ENCODE measurements around the gene KDSR.

KDSR gene

DNA sequence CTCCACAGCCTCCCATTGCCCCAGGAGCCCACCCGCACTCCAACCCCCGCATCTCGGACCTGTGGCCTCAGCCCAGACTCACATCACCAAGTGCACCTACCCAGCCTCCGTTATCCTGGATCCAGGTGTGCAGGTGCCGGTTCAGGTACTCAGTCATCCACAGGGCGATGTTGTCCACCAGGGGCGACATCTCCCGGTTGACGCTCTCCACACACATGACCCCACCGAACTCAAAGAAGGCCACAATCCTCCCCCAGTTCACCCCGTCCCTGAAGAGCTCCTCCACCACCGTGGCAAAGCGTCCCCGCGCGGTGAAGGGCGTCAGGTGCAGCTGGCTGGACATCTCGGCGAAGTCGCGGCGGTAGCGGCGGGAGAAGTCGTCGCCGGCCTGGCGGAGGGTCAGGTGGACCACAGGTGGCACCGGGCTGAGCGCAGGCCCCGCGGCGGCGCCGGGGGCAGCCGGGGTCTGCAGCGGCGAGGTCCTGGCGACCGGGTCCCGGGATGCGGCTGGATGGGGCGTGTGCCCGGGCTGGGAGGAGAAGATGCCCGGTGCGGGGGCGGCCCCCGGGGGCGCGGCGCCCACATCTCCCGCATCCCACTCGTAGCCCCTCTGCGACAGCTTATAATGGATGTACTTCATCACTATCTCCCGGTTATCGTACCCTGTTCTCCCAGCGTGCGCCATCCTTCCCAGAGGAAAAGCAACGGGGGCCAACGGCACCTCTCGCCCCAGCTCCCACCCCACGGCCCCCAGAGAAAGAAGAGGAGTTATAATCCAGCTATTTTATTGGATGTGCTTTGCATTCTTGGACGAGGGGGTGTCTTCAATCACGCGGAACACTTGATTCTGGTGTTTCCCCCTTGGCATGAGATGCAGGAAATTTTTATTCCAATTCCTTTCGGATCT, 48.8 kb downstream of the KDSR start:
- no peak for DNase-seq (ENCODE audit: low read depth)
- H3K4me3 ChIP-seq (replicated peaks; ENCODE audit: low read depth, low read length): peak overlapping the region; percentile 74

DNA sequence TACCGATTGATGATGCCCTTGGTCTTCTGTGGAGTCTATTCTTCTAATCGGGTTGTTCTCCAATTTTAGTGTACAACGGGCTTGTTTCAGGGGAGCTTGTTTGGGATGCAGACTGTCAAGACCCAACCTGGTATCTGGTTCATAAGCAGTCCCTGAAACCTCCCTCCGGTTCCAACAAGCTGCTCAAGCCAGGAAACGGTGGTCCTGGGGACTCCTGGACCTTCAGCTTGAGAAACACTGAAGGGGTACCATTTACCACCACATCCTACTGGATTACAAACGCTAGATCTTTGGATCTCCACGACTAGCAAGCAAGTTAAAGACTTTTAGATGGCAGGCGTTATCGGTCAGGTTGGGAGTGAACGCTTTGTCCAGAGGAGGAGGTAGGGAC, 49.5 kb downstream of the KDSR start:
- no peak for DNase-seq (ENCODE audit: low read depth)
- no peak overlapping the region for H3K4me3 ChIP-seq (replicated peaks; ENCODE audit: low read depth, low read length)

More for the DNA sequence above, 48.8 kb downstream of the KDSR start:
- TF ChIP-seq, protein P1, sequence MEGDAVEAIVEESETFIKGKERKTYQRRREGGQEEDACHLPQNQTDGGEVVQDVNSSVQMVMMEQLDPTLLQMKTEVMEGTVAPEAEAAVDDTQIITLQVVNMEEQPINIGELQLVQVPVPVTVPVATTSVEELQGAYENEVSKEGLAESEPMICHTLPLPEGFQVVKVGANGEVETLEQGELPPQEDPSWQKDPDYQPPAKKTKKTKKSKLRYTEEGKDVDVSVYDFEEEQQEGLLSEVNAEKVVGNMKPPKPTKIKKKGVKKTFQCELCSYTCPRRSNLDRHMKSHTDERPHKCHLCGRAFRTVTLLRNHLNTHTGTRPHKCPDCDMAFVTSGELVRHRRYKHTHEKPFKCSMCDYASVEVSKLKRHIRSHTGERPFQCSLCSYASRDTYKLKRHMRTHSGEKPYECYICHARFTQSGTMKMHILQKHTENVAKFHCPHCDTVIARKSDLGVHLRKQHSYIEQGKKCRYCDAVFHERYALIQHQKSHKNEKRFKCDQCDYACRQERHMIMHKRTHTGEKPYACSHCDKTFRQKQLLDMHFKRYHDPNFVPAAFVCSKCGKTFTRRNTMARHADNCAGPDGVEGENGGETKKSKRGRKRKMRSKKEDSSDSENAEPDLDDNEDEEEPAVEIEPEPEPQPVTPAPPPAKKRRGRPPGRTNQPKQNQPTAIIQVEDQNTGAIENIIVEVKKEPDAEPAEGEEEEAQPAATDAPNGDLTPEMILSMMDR (IDR thresholded peaks at IDR 0.05; ENCODE audit: low read length, missing control alignments): peak; percentile 42

DNA sequence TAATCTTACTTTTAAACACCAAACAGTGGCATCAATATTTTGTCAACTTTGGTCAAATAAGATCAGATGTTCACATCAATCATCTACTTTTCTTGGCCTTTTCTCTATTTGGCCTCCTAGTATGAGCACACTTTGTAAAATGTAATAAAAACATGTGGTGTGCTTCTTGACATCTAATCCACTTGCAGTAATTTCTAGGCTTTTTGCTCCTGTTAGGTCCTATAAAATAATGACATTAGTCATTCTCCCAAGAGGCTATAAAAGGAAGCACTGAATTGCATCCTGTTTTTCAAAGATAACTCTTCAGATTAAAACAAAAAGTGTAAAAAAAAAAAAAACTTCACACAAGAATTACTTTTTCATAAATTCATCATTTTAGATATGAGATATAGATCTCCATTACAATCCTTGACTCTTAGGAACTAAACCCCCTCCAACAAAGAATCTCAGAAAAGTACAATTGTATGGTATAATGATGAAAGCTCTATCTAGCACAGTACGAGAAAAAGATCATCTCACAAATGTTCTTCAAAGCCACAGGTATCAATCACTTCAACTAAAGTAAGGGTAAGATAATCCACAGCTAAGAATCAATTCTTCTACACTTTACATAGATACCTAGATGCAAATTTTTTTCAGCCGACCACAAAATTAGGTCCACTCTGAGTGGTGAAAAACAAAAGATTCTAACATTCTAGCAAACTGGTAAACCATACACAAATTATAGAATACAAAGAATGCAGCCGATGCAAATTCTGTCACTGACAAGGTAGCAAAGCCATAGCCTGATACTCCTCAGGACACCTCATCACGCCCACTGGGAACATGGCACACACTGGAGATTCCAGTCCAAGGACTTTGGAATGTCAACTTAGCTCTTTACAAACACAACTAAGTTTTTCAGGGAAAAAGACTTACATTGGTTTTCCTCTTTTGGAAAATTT, 50.1 kb downstream of the KDSR start:
- DNase-seq (ENCODE audit: low read depth): no peak
- H3K4me3 ChIP-seq (replicated peaks; ENCODE audit: low read depth, low read length): no peak overlapping the region
- TF ChIP-seq, protein P1 (IDR thresholded peaks at IDR 0.05; ENCODE audit: low read length, missing control alignments): no peak

More for the DNA sequence above, 49.5 kb downstream of the KDSR start:
- TF ChIP-seq, protein P1 (IDR thresholded peaks at IDR 0.05; ENCODE audit: low read length, missing control alignments): no peak

DNA sequence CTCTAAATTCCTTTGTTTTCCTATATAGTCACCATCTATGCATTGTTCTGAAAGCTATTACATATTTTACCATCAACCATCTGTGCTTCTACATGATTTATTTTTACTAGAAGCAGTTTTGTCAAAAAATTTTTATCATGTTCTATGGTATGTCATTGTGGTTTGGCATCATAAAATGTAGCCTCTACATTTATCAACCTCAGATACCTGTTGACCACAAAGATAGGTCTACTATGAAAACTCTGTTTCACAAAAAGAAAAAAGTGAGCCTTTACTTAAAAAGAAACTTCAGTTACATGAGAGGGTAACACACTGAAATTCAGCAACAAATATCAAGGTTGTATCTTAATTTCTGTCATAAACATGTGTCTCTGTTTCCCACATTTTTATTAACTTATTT, 51.1 kb downstream of the KDSR start:
- H3K4me3 ChIP-seq (replicated peaks; ENCODE audit: low read depth, low read length): no peak overlapping the region
- TF ChIP-seq, protein P1 (IDR thresholded peaks at IDR 0.05; ENCODE audit: low read length, missing control alignments): no peak
- no peak for DNase-seq (ENCODE audit: low read depth)

DNA sequence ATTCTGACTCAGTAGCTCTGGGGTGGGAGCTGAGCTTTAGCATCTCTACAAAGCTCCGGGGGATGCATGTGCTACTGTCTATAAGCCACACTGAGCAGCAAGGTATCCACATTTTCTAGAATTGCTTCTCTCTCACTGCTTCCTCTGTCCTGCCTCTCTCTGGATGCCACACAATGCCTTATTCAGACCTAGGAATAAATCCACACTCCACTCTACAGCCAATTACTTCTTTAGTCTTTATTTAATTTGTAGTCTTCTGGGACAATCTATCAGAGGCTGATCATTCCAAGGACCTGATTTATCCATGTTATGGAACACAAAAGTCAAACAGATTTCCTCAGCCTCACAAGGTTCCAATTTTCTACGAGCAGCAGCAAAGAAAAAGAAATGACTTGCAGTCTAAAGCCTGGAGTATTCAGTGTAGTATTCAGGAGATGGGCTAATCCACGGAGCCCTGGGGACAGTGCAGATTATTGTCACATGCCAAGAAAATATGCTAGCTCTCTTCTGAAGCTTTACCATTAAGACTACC, 51.8 kb downstream of the KDSR start:
- no peak overlapping the region for H3K4me3 ChIP-seq (replicated peaks; ENCODE audit: low read depth, low read length)
- DNase-seq (ENCODE audit: low read depth): no peak
- TF ChIP-seq, protein P1 (IDR thresholded peaks at IDR 0.05; ENCODE audit: low read length, missing control alignments): no peak

DNA sequence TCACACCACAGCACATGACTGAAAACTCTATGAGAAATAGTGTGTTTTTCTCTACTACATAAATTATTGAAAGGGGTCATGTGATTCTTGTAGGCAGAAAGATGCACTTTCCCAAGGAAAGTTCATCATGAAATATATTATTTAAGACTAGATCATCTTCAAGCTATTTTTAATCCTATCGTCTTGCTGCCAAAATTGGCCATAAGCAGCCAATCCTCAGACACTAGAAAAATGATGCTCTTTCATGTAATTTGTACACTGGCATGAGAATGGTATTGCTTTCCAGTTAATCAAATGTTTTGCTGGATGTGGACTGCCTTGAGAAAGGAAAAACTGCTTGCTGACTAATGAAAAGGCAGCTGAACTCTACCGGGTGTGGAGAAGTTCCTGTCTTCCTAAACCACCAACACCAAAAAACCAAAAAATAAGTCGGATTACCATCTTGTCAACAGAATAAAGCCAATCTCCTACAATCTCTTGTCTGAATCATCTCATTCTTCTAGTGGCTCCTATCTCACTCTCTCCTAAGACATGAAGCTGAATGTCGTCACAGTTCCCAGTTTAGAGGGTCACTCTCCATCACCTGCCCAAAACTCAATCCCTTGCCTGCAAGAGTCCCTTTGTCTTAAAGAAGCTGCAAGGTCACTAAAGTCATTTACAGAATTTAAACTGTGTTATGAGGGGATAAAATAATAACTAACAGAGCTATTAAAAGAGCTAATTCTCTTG, 52.8 kb downstream of the KDSR start:
- H3K4me3 ChIP-seq (replicated peaks; ENCODE audit: low read depth, low read length): no peak overlapping the region
- TF ChIP-seq, protein P1 (IDR thresholded peaks at IDR 0.05; ENCODE audit: low read length, missing control alignments): no peak
- DNase-seq (ENCODE audit: low read depth): no peak
